NCI-H460 (cell line): ENCODE results near the gene BBLN. TPM values are rescaled to one million over a fixed set of nuclear protein-coding genes. Genes with fewer than 3 reads are reported as not detected.
A peak's percentile ranks its signal among the peaks of the same experiment; 100 is the strongest.

Experiments used
- DNase-seq: peaks from one replicate; pipeline ENCODE4 v3.0.0-alpha.2; 2016; ENCODE audit warnings: low read depth; ENCODE audit errors: extremely low read depth
- total RNA-seq: library from RNA; depleted of rRNA; stranded (reverse); fragments of >200 nt; shearing (Covaris generic); gene quantifications from 2 replicates; pipeline ENCODE4 v1.2.3, GENCODE V29; 2014

The BBLN gene
- total RNA-seq, 1 experiment from 2014 or later: 86.7 TPM

DNA sequence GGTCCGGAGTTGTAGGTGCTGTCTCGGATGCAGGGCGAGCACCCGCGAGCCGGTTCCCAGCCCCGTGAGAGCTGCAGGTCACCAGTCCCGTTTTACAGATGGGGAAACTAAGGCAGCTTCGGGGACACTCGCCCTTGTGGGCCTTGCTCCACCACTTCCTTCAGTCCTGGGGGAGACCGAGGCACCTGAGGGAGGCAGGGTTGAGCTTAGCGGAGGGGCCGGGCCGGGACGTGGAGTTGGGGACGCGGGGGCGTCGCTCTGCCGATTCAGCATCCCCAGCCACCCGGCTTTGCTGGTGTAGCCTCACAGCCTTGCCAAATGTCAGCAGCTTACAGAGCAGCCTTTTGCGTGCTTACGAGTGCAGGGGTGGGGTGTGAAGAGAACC lies 530 bp downstream of the BBLN start:
- DNase-seq: no peak

DNA sequence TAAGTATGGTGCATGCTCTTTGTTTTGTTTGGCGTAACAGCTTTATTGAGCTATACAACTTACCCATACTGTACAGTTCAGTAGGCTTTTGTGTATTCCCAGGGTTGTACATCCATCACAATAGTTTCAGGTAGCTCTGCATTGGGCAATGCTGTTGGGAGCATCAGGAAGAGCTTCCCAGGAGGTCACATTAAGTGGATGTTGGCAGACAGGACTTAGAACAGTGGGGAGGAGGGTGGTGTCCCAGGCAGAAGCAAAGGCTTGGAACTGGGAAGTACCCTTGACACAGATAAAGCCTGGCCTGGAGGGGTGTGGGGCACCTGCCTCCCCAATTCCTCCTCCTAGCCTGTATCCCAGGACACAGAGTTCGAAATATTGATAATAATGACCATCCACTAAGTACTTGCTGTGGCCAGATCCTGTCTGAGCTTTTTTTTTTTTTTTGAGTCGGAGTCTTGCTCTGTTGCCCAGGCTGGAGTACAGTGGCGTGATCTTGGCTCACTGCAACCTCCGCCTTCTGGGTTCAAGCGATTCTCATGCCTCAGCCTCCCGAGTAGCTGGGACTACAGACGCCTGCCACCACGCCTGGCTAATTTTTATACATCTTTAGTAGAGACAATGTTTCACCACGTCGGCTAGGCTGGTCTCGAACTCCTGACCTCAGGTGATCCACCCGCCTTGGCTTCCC lies 1.3 kb downstream of the BBLN start:
- DNase-seq: no peak

DNA sequence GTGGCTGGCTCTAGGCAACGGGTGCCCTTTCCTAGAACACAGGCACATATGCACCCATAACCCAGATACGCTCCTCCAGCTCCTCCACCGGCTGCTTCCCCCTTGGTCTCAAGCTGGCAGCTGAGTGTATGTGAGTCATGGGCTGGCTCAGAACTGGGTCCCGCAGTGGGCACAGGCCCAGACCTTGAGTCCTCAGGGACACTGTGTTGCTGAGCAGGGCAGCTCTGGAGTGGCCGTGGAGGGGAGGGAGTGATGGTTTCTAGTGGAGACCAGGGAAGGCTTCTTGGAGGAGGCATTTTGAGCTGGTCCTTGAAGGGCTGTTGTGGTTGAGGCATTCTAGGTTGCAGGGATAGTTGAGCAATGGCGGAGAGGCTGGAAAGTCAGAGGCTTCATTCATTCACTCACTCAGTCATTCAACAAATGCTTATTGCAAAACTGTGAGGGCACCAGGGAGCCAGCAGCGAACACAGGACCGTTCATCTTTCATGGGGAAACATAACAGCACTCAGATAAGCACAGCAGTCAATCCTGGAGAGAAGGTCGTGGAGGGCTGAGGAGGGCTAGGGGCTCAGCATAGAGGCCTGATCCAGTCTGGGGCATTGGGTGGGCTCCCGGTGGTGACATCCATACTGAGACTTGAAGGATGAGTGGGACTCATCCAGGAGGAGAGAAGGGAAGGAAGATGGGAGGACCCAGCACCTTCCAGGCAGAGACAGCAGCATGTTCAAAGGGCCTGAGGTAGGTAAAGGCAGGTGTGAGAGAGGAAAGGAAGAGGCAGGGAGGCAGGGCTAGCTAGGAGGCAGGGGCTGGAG lies 2.4 kb downstream of the BBLN start:
- DNase-seq: no peak

DNA sequence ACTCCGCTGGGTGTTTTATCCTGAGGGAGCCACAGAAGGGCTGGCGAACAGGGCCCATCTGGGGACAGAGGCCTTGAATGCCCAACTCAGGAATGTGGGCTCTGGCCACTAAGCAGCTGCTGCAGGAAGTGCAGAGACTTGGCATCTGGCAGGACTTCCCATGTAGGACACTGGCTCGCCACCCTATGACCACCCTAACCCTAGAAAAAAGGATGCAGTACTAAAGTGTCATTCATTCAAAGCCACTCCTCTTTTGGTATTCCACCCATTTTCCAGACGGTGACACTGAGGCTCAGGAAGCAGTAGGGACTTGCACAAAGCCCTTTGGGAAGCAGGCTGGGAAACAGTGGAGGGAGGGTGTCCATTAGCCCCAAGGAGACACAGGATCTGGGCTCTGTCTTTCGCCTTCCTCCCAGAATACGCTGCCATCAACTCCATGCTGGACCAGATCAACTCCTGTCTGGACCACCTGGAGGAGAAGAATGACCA lies 3.0 kb downstream of the BBLN start:
- DNase-seq: no peak

DNA sequence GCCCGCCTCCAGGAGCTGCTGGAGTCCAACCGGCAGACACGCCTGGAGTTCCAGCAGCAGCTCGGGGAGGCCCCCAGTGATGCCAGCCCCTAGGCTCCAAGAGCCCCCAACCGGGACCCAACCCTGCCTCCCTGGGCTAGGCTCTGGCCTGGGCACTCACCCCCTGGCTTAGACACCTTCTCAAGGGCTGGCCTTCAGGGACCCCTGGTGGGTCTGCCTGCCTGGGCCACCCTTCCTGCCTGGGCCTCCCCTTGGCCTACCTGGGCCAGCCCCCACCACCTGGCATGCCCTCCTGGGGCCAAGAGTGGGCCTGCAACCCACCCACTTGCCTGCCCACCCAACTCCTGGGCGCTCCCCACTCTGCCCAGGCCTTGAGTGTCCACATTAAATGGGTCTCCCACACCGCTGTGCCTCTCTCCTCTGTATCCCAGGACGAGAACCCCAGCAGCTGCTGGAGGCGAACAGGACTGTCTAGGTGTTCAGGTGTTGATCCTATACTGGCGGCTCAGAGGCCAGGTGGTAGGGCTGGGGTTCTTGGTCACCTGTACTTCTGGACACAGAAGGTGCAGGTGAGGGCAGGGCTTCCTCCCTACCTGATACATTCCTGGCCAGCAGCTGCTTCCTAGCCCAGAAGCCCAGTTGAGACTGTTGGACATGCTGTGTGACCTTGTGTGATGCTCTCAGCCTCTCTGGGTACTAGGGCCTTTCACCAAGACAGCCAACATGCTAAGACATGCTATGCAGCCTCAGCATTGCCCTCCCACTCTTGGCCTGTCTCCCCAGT lies 3.6 kb downstream of the BBLN start:
- no peak for DNase-seq

DNA sequence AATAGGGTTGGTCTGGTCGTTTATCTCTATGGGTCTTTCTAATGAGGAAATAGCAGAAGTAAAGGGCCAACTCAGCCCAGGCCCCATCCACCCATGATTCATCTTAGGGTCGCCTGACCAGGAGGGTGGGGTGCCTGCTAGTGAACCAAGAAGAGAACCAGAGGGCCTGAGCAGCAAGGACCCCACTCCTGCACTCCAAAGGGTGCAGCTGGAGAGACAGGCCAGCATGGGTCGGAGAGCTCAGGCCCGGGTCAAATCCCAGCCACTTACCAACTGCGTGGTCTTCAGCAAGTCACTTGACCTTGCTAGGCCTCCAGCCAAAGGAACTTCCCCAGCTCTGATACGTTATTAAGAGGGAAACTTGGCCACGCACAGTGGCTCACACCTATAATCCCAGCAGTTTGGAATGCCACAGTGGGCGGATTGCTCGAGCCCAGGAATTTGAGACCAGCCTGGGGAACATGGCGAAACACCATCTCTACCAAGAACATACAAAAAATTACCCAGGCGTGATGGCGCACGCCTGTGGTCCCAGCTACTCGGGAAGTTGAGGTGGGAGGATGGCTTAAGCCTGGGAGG lies 4.3 kb downstream of the BBLN start:
- no peak for DNase-seq

DNA sequence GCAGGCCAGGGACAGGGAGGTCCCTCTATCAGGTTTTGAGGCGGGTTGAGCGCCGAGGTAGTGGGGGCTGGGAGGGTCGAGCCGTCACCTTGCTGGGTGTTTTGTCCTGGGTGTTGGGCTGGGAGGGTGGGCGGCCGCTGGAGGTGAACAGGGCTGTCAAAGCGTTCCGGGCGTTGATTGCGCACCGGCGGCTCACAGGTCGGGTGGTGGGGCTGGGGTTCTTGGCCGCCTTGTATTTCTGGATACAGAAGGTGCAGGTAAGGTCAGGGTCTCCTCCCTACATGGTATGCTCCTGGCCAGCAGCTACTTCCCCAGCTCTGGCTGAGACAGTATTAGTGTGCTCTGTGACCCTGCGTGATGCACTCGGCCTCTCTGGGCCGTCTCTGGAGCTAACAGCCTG lies 6.1 kb downstream of the BBLN start:
- DNase-seq: no peak

DNA sequence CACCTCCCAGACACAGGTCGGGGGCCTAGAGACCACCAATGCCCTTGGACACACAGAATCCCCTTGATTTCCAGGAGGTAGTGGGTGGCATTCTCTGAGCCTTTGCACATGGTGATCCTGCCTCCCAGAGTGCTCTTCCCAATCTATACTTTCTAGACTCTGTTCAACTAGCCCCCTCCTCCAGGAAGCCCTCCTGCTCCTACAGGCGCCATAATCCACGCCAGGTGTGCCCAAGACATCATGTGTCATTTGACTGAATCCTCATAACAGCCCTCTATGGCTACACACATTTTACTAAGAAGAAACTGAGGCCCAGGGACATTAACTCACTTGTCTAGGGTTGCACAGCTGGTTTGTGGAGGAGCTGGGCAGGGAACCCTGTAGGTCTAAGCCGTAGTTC lies 7.1 kb downstream of the BBLN start:
- no peak for DNase-seq

DNA sequence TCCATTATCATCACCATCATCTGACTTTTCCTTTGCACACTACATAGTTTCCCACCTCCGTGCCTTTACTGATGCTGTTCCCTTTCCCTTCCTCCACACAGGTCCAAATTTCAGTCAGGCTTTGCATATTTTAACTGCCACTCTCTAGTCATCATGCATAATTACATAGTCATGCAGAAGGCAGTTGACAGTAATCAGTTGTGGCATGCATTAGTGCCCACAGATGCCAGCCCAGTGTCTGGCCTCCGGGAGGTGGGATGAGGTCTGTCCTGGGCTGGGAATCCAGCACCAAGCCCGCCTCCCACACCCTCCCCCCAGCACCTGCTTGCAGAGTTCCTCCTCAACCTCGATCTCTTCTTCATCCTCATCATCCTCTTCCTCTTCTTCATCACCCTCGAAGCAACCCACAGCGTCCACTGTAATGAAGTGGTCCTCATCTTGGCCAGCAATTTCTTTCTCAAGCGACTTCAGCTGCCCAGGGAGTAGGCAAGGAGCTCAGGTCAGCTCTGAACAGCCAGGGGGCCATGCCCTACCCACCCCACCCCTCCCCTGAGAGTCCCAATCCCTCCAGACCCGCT lies 8.8 kb downstream of the BBLN start:
- no peak for DNase-seq

DNA sequence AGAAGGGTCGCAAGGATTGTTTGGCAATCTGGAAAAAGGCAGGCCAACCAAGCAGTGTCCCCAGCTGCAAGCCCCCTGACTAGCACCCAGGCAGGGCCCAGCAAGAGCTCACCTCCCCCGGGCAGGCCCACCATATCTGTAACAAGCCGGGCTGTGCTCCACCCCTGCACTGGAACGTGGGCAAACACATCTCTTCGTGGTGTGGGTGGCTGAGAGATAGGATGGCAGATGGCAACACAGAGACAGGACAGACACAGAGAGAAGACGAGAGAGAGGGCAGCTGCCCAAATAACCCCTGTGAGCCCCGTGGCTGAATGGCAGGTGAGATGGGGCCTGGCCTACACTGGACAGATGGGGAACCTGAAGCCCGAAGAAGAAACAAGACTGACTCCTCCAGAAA lies 9.4 kb downstream of the BBLN start:
- DNase-seq: no peak

DNA sequence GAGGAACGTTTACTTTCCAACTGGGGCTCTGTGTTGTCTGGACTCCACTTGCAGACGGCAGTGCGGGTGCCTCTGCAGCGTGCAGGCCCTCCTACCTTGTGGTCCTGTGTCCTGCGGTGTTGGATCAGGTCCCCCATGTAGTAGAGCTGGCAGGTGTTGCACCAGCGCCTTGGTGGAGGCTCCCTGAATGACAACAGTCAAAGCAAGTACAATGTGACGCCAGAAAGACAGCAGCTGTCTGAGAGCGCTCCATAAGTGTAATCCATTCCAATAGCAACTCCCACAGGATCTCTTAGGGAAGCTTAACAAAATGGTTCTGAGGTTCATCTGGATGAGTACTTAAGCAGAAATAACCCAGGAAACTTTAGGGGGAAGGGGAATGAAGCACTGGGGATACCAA lies 9.9 kb downstream of the BBLN start:
- DNase-seq: no peak

DNA sequence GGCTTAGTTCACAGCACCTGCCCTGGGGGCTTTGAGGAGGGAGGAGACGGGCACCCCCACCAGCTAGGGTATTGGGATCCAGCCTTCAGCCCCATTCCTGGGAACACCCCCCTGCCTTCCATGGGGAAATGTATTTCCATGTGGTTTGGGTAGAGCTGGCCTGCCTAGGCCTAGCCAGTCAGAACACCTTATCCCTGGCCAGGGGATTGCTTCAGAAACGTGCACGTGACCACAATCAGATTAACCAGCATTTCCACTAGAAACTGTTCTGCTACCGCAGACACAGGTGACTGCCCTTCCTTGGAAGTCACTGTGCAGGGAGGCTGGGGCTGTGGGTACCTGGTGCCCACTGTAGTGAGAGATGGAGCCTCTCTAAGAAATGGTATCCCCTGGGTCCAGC lies 14.0 kb downstream of the BBLN start:
- no peak for DNase-seq

DNA sequence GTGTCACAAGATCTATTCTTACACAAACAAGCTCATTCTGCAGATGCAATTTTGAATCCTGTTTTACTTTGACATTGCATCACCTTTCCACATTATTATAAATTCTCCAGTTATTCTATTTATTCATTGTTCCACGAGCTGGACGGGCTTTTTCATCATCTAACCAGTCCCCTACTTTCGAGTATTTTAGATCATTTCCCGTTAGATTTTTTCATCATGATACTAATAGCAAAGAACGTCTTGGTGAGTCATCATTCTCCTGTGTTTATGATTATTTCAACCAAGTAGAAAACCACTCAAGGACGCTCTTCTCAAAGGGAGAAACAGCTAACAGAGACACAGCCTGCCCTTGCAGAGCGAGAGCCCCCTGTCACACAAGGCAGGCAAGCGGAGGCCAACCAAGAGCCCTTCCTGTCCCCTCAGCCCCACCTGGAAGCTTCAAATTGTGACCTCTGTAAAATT lies 15.1 kb downstream of the BBLN start:
- no peak for DNase-seq

DNA sequence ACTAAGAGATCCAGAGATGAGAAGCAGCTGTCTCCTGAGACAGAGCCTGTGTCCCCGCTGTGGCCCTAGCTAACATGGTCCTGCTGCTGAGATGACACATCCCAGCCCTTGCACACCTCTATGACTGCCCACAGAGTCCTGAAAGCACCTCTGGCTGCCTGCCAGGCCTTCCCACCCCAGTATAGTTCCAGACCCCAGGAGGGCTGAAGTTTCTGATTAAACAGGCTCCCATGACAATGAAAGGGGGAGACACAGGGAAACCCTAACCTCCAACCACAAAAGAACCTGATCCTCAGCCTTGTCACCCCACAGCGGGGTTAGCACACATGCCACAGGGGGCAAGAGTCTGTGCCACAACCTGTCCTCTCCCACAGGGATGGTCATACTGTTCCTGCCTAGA lies 15.7 kb downstream of the BBLN start:
- DNase-seq: no peak

DNA sequence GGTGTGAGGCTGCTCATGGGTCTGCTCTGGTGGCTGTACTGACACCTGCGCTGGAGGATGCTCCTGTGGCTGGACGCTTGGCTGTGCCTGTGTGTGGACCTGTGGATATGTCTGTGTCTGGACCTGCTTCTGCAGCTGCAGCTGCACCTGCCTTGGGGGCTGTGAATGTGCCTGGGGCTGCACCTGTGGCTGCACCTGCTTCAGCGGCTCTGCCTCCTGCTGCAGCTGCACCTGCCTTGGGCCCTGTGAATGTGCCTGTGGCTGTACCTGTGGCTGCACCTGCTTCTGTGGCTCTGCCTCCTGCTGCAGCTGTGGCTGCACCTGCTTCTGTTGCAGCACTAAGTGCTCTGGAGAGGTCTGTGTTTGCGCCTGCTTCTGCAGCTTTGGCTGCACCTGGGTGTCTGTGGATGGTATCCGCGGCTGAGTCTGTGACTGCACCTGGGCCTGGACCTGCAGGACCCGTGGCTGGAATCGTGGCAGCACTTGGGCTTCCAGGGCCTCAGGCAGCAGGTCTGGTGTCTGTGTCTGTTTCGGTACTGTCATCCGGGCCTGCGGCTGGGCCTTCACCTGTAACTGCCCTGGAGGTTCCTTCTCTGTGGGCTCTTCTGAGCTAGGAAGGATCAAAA lies 18.9 kb downstream of the BBLN start:
- no peak for DNase-seq

DNA sequence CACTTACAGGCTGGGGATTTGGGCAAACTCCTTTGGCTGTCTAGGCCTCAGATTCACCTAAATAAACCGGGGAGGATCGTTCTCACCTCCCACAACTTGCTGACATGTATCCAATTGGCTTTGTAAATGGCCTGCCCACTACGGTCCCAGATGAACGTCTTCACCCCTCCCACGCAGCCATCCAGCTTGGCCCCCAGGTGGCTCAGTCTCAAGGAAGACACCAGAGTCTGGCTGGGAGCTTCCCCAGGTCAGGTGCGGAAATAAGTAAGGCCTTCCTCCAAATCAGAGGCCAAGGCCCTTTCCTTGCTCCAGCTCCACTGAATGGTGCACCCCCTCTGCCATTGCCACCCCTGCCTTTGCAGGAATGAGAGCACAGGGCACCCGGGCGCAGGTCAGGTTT lies 19.9 kb downstream of the BBLN start:
- DNase-seq: no peak

DNA sequence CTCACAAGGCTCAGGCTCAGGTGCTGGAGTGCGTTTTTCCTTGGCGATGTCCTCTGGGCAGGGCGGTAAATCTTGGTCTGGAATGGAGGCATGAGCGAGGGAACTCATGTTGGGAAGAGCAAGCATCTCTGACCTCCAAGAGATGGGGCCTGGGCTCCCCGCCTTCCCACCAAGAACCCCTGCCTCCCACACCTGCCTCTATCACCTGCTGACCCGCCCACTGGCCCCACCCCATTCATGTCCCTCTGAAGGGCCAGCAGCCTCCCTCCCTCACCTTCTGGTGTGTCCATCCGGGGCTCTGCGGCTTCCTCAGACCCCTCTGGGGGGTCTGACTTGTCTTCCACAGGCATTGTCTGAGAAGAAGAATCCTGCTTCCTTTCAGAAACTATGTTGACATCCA lies 20.4 kb downstream of the BBLN start:
- DNase-seq: no peak

DNA sequence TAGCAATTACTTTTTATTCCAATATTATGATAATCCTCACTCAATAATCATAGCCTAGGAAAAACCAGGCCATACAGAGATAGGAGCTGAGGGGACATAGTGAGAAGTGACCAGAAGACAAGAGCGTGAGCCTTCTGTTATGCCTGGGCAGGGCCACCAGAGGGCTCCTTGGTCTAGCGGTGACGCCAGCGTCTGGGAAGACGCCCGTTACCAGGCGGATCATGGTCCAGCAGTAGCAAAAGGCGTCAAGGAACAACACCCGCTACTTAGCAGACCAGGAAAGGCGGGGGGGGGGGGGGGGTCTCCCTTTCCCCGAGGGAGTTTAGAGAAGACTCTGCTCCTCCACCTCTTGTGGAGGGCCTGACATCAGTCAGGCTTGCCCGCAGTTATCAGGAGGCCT lies 21.4 kb downstream of the BBLN start:
- peak; percentile 37 for DNase-seq

DNA sequence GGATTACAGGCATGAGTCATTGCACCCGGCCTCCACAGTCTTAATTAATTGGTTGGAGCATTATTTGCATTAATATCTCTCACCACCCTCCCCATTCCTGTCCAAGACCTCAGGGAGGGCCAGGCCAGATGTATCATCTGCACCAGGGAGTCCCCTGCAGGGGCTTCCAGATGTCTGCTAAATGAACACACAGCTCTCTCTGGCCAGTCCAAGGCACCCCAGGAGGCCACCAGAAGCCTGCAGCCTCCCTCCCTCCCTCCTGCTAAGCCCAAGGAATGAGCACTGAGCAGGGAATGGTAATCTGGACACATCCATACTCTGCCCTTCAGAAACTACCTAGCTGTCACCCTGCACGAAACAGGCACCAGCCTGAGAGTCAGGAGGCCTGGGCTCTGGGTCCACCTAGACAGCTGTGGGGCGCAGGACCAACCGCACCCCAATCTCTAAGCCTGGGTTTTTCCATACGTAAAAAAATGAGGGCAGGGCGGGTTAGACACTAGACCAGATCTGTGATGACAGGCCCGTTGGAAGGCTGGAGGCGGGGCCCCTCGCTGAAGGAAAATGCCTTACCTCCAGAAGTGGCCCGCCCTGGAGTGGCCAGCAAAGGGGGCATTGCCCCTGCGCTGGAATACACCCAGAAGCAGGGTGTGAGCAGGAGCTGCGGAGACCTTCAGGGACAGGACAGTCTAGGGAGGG lies 23.0 kb downstream of the BBLN start:
- no peak for DNase-seq
